ENCODE measurements around the gene TAF11L14. TPM values are rescaled to one million over a fixed set of nuclear protein-coding genes. Genes with fewer than 3 reads are reported as not detected.

TAF11L14 gene
- total RNA-seq, 3 donors from 2014 or later (not counting 1 experiment from before 2014, with no cell fraction given) = not detected

GRCh38 chr5:17655921-17656320 is 21.7 kb downstream of the TAF11L14 start:
- no peak for TF ChIP-seq CTCF (IDR thresholded peaks at IDR 0.05)
- Histone ChIP-seq H3K4me3 (ENCODE audit: low read length) (no peak overlapping the region), H3K36me3 (ENCODE audit: control insufficient read depth, insufficient read depth, low read length) (no peaks in the 10 kb centered on the region), H3K9me3 (ENCODE audit: control insufficient read depth, insufficient read depth, low read length) (no peaks in the 10 kb centered on the region), H3K4me1 (ENCODE audit: control insufficient read depth, insufficient read depth, low read length) (no peaks in the 10 kb centered on the region), H3K27me3 (ENCODE audit: control insufficient read depth, insufficient read depth, low read length) (no peaks in the 10 kb centered on the region), H3K27ac (ENCODE audit: low read length) (no peak overlapping the region)
- peaks cover 22% of the 10 kb centered on the region for H3K36me3 Mint-ChIP-seq
- no peaks in the 10 kb centered on the region for H3K27me3 Mint-ChIP-seq (ENCODE audit: low read depth in 2 of 2)
- H3K27ac Mint-ChIP-seq = no peak overlapping the region
- no peak for ATAC-seq
- no peaks in the 10 kb centered on the region for H3K4me1 Mint-ChIP-seq
- no peak overlapping the region for H3K4me3 Mint-ChIP-seq
- H3K9me3 Mint-ChIP-seq = peaks cover 12% of the 10 kb centered on the region in 2 donors
- intact Hi-C loops (cut with micrococcal nuclease) = no loop called here
- WGBS (ENCODE audit: insufficient coverage) = no CpG with 5 or more reads among the region's 6 CpGs
- DNase-seq = no peak

- no peaks in the 10 kb centered on the region for H3K27me3 Mint-ChIP-seq (ENCODE audit: low read depth in 2 of 2)
- Histone ChIP-seq H3K4me3 (ENCODE audit: low read length) (no peak overlapping the region), H3K27me3 (ENCODE audit: control insufficient read depth, insufficient read depth, low read length) (no peaks in the 10 kb centered on the region), H3K9me3 (ENCODE audit: control insufficient read depth, insufficient read depth, low read length) (peaks cover 10% of the 10 kb centered on the region), H3K4me1 (ENCODE audit: control insufficient read depth, insufficient read depth, low read length) (no peaks in the 10 kb centered on the region), H3K27ac (ENCODE audit: low read length) (no peak overlapping the region), H3K36me3 (ENCODE audit: control insufficient read depth, insufficient read depth, low read length) (no peaks in the 10 kb centered on the region)
- no peak overlapping the region for H3K27ac Mint-ChIP-seq
- no peaks in the 10 kb centered on the region for H3K4me1 Mint-ChIP-seq
- DNase-seq = no peak
- peaks cover 25% of the 10 kb centered on the region for H3K36me3 Mint-ChIP-seq
- H3K9me3 Mint-ChIP-seq = peaks cover 14 to 22% of the 10 kb centered on the region in 2 donors
- no peak for ATAC-seq
- 91% methylated on average over 7 of the region's 8 CpGs for WGBS (ENCODE audit: insufficient coverage)
- no peak for TF ChIP-seq CTCF (IDR thresholded peaks at IDR 0.05)
- H3K4me3 Mint-ChIP-seq = no peak overlapping the region
- intact Hi-C loops (cut with micrococcal nuclease) = no loop called here
Measured at GRCh38 chr5:17663182-17663581, 28.9 kb downstream of the TAF11L14 start.

GRCh38 chr5:17665836-17666235 is 31.6 kb downstream of the TAF11L14 start:
- Histone ChIP-seq H3K36me3 (ENCODE audit: control insufficient read depth, insufficient read depth, low read length) (no peaks in the 10 kb centered on the region), H3K4me1 (ENCODE audit: control insufficient read depth, insufficient read depth, low read length) (no peaks in the 10 kb centered on the region), H3K9me3 (ENCODE audit: control insufficient read depth, insufficient read depth, low read length) (peaks cover 17% of the 10 kb centered on the region), H3K27ac (ENCODE audit: low read length) (no peak overlapping the region), H3K27me3 (ENCODE audit: control insufficient read depth, insufficient read depth, low read length) (no peaks in the 10 kb centered on the region), H3K4me3 (ENCODE audit: low read length) (no peak overlapping the region)
- TF ChIP-seq CTCF (IDR thresholded peaks at IDR 0.05) = no peak
- Mint-ChIP-seq H3K9me3 (peaks cover 10 to 22% of the 10 kb centered on the region in 2 donors), H3K4me1 (no peaks in the 10 kb centered on the region), H3K27me3 (ENCODE audit: low read depth in 2 of 2) (no peaks in the 10 kb centered on the region), H3K36me3 (peaks cover 21% of the 10 kb centered on the region), H3K4me3 (no peak overlapping the region), H3K27ac (no peak overlapping the region)
- no peak for ATAC-seq
- DNase-seq = no peak
- WGBS (ENCODE audit: insufficient coverage) = no CpG with 5 or more reads among the region's 2 CpGs
- intact Hi-C loops (cut with micrococcal nuclease) = no loop called here

GRCh38 chr5:17666726-17667235 is 32.5 kb downstream of the TAF11L14 start:
- peaks cover 17% of the 10 kb centered on the region for H3K9me3 ChIP-seq (ENCODE audit: control insufficient read depth, insufficient read depth, low read length)
- H3K27ac Mint-ChIP-seq = no peak overlapping the region
- no peak overlapping the region for H3K4me3 Mint-ChIP-seq
- no peaks in the 10 kb centered on the region for H3K4me1 ChIP-seq (ENCODE audit: control insufficient read depth, insufficient read depth, low read length)
- no peak for DNase-seq
- H3K27me3 ChIP-seq (ENCODE audit: control insufficient read depth, insufficient read depth, low read length) = no peaks in the 10 kb centered on the region
- ATAC-seq = no peak
- no peak overlapping the region for H3K4me3 ChIP-seq (ENCODE audit: low read length)
- H3K9me3 Mint-ChIP-seq = peaks cover 7 to 21% of the 10 kb centered on the region in 2 donors
- H3K27ac ChIP-seq (ENCODE audit: low read length) = no peak overlapping the region
- TF ChIP-seq CTCF (IDR thresholded peaks at IDR 0.05) = no peak
- no peaks in the 10 kb centered on the region for H3K36me3 ChIP-seq (ENCODE audit: control insufficient read depth, insufficient read depth, low read length)
- no peaks in the 10 kb centered on the region for H3K4me1 Mint-ChIP-seq
- H3K27me3 Mint-ChIP-seq (ENCODE audit: low read depth in 2 of 2) = no peaks in the 10 kb centered on the region
- peaks cover 18% of the 10 kb centered on the region for H3K36me3 Mint-ChIP-seq
- intact Hi-C loops (cut with micrococcal nuclease) = no loop called here
- no CpG with 5 or more reads among the region's 3 CpGs for WGBS (ENCODE audit: insufficient coverage)

All from natural killer cell (primary cell).